HUDEP-2 (cell line): ENCODE data around the gene IDH2.

Source experiments
- DNase-seq, 76 experiments: peaks; one replicate each; lab custom pipeline; 2025; ENCODE audit not compliant: unreplicated experiment in 76 of 76; lab: John Stamatoyannopoulos, UW

IDH2 gene

DNA sequence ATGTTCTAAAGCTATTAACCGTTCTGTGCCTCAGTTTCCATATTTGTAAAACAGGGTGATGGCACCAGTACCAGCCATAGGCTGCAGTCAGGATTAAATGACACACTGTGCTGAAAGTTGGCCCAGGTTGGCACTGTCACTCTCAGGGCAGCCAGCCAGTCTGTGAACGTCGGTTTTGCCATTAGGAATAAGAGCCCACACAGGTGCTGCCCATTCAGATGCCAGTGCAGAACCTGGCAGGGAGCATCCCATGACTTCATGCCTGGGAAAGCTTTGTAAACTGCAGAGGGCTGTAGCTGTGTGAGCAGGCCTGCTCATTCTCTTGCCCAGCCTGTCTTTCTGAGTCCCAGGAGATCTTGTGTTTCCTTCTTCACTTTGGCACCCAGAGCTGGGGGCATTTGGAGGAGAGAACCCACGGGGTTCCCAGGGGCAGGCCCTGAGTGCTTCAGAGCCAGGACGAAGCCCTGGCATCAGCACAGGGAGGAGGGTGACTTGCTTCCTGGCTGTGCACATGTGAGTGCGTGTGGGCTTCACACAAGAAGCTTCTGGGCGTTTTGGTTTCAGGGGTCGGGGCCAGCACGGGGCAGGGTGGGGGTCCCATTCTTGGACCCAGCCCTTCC is 54.2 kb downstream of the IDH2 start:
- no peak for DNase-seq

DNA sequence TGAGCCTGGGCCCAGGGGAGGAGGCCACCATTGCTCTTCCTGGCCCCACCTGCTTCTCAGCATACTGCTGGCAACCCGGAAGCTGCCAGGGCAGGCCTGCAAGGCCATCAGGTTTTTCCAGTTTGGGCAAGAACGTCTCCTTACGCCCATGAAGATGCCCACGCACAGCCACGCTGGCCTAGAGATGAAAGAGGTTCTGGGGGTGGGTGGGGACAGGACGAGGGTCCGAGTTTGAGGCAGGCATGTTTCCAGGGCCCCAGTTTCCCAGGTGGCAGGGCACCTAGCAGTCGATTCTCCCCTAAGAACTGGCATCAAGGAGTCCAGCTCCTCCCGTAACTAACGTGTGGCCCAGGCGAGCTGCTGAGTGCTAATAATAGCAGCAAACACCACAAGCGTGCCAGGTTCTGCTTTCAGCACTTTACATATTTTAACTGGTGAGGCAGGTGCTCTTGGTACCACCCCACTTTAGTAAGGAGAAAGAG is 55.3 kb downstream of the IDH2 start:
- no peak for DNase-seq

DNA sequence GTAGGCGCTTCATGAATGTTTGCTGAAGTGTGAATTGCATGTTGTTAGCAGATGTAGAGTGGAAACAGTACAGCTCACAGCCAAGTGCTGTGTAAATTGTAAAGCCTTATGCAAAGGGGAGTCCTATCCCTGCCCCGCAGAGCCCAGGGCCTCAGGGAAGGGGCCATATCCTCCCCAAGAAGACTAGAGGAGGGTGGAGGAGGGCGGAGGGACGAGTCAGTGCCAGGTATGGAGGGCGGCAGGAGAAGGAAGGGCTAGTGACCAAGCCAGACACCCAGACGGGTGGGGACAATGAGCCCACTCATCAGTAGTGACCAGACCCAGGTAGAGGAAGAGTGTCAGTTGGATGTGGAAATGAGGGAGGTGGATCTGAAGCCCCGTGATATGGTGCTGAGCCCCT is 56.0 kb downstream of the IDH2 start:
- DNase-seq = no peak

DNA sequence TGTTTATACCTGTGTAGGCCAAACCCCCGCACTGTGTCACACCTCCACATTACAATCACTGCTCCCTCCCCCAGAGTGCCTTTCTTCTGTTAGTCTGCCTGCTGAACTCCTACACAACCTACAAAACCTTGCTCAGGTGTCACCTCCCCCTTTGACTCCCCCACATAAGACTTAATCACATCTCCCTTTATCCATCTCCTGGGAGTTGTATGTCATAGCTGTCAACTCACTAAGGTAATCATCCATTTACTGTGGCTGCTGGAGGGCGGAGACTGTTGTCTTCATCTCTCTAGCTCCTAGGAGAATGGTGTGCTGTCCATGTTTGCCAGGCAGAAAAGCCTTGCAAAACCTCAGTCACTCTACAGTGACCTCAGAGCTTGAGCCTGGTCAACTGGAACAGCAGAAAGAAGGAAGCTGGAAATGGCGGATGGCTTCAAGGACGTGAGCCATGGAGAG is 57.3 kb downstream of the IDH2 start:
- no peak for DNase-seq

DNA sequence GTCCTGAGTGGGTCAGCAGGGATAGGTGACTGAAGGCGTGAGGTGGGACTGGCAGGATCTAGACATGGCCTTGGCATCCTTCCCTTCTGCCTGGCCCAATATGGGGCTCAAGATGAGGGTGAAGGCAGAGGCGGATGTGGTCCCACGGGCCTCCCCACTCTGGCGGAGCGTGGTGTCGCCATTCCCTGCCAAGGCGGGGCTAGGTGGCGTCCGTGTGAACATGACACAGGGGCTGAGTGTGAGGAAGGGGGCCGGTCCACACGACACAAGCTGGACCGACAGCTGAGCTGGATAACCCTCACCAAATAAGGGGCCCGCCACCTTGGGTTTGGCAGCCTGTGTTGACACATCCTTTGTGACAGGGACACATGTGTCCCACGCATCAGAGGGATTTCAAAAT is 58.1 kb downstream of the IDH2 start:
- DNase-seq = no peak

DNA sequence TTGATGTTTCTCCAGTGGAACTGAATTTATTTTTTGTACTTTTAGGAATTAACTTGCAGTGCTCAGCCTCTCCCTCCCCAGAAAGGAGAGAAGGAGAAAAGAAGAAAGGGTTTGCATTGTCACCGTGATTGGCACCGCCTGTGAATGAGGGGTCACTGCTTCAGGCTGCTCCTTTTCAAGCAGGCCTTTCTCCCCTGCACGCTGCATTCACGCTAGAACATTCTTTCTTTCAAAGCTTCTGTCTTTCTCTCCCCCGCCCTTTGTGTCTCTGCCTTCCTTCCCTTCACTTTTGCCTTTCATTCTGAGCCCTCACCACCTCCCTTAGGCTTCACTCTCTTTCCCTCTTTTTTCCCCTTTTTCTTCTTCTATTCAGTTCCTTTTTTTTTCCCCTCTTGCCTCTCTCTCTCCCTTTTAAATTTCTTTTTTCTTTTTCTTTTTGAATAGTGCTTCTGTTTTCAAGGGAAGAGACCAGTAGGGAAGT is 58.7 kb downstream of the IDH2 start:
- no peak for DNase-seq

DNA sequence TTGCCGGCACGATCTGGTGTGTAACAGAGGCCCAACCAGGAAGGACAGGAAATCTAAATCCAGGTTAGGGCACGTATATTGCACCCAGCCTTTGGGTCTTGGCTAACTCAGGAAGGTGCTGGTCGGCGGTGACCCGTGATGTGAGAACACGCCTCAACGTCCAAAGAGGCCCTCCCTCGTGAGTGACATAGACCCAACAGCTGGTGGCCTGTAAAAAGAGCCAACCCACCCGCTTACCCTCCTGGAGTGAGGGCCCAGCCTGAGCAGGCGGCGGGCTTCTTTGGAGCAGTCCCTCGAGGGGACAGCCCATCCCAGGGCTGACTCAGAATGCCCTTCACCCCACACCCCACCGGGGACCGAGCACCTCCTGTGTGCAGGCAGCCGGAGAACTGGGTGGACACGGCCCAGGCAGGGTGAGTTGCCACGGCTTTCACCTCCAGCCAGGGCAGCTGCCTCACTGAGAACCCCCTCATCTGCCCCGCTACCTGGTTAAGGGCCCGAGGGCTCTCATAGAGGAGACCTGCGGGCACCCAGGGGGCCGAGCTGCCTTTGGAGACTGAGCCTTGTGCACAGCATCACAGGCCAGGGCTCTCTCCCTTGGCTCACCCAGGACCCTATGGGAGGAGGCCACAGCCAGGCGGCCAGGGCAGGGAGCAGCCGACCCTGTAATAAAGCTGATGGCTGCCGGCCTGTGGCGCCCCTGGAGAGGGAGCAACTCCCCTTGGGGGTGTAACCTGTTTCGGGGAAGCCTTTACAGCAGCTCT is 59.3 kb downstream of the IDH2 start:
- DNase-seq = no peak

DNA sequence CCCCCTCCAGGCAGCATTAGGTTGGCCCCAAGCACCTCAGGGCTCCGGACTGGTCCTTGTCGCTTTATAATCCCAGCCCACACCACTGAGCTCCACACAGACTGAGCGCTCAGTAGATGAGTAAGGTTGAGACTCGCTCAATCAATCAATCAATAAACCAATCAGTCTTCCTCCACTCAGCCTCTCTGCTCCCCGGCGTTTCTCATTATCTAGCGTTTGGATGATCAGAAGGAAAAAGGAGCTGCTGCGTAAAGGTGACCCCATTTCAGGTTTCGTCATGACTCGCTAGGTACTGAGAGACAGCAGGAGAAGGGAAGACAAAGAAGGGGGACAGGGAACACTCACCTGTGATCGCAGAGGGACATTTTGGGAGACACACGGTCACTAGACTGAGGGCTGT is 59.9 kb downstream of the IDH2 start:
- DNase-seq = no peak

DNA sequence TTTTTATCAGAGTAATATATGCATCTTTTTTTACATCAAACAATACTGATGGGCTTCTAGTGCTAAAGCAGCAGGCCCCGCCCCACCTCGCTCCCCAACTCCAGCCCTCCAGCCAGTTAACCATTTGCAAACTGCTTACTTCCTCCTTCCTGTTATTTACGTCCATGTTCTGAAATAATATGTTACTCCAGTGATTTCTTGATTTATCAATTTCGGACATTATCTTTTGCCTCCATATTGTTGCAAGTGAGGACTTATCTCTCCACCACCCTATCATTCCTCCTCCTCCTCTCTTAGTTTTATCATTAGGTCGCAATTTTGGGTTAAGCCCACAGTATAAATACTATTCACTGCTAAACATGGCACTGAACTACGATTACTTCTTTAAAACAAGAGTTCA is 61.6 kb downstream of the IDH2 start:
- DNase-seq = peak in 46 of 76 experiments; percentile 7 to 76 (median 33)

DNA sequence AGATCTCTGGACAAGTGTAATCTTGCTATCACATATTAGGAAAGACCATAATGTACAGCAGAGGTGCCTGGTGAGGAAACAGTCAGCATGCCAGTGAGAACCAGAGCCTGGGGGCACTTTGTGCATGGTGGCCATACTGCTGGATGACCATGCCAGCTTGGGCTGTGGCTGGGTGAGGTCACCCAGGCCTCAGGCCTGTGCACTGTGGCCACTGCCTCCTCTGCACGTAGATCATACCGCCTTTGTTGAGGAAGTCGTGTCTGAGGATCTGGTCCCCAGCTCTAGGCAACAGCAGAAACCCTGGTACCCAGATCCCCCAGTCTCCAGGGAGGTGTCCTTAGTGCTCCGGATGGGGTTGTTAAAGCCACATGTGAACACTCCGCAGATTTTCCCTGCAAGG is 62.3 kb downstream of the IDH2 start:
- no peak for DNase-seq

DNA sequence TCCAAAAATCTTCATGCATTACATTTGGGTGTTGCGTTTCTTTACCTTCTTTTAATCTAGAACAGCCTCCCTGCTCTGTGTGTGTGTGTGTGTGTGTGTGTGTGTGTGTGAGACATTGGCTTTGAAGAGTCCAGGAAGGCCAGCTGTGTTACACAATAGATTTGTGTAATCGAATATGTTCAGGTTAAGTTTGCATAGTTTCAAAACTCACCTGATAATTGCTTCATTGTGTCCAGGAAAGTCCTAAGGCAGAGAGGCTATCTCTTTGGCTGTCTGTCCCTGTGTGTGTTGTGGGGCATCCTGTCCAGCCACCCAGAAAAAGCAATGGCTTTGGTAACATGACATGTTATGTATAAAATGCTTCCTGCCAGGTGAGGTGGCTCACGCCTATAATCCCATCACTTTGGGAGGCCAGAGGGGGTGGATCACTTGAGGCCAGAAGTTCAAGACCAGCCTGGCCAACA is 63.6 kb downstream of the IDH2 start:
- DNase-seq = no peak

DNA sequence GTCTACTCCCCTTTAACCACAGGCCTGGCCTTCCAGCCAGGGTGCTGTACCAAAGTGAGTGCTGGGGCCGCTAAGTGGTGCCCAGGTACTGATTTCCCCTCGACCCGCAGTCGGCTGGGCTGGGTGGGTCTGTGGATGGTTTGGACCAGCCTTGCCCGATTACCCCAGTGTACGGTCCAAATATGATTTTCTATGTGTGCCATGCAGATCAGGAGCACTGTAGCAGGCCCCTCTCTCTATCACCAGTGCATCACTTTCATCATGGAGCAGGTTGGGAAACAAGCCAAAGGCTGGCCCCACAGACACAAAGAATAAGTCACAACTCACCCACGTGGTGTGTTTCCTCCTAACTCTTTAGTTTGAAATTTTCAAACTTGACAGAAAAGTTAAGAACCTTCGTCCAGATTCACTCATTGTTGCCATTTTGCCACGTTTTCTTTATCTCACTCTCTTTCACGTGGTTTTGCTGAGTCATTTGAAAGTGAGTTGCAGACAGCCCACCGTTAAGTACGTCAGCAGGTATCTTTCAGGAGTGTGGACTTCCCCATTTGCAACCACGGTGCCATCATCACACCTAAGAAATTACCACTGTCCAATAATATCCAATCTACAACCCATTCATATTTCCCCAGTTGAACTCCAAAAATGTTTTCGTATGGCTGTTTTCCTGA is 64.2 kb downstream of the IDH2 start:
- peak in 3 of 76 experiments; percentile 13 to 16 (median 13) for DNase-seq

DNA sequence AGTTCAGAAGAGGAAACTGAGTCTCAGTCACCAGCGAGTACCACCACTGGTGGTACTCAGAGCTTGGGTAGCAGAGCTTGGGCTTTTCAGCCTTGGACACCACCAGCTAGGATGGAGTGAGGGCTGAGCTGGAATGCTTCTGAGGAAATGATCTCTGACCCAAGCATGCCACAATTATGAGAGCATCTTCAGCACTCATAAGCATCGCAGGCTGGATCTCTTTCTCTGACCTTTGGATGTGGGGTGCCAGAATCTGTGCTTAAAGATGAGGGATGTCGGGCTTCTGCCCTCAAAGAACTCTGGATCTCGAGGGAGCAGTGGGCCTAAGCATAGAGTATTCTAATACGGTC is 64.8 kb downstream of the IDH2 start:
- no peak for DNase-seq

DNA sequence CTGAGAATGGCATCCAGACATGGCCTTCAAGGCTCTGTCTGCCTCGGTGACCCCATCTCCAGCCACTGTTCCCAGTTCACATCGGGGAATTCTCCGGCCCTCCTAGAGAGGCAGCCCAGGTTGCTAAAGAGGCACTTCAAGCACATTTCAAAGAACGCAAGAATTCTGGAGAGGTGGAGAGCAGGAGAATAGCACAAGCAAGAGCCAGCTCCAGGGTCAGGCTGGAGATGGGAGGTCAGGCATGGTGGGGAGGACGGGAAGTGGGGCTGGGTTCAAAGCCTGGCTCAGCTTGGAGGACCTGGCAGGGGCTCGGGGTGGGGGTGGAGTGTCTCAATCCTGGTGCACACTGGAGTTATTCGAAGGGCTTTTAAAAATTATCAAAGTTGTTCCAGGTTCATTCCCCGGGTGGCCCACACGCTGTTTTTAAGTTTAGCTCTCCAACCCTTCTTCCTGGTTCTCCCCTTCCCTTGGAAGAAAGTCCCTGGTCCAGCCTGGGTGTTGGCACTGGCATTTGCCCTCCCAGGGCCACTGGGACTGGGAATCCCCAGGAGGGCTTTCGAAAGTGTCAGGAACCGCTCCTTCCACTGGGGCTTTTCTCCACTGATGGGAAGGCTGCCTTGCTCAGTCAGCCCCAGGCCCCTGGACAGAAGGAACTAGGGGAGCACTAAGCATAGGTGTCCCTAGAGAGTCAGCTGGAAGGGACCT is 65.3 kb downstream of the IDH2 start:
- no peak for DNase-seq

DNA sequence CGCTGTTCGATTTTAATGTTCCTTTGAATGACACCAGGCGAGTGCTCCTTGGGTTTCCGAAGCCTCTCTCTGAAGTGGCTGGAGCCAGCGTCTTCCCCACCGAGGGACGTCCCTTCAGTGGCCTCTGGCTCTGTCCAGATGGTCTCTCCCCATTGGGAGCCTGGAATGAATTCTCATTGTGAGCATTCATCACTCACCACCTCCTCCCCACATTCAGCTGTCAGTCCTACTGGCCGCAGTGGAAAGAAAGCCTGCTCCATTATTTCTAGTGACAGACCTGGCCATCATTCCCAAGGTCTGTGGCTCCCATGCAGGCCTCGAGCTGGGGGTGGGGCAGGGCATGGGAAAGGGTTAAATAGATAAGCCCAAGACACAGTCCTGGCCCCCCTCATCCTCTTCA is 65.9 kb downstream of the IDH2 start:
- DNase-seq = no peak

DNA sequence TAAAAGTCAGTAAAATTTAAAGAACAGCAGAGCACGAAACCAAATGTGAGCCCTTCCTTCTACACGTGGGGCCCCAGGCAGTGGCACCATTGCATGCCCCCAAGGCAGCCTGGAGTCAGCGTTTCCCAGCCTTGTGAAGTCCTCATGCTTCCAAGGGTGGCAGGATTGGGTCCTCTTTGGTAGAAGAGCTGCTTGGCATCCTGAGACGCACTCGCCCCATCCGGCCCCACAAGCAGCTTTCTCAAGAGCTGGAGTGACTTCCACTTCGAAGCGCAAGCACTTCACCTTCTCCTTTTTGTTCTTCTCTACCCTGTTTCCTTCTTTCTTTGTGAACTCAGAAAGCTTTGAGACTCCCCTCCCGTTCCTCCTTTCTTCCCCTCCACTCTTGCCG is 66.4 kb downstream of the IDH2 start:
- DNase-seq = no peak

DNA sequence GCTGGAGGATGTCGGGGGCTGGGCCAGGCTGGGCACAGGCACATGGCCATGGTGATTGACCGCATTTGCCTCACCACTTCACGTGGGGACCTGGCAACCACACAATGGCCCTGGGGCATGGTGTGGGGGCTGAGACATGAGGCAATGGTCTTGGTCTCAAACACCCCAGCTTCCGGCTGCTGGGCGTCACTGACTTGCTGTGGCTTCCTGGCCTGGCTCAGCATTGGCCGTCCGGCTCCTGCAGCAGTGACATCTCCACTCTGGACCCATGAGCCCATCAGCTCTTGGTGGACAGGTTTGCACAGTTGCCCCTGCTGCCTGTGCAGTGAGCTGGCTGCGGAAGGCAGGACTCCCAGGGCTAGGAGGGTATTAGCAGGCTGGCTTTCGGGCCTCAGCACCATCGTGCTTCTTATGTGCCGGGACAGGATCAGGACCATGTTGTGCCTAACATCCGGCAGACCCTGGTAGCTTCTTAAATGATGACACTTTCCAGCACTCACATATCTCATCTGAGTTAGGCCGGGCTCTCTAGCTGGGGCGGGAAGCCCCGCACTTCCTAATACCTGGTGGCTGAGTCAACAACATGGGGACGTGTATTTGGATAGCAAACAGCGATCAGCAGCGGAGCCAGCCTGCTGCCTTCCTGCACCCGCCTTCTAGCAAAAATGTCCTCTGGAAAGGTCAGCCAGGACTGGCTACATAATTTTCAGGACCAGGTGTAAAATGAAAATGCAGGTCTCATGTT is 67.0 kb downstream of the IDH2 start:
- no peak for DNase-seq

DNA sequence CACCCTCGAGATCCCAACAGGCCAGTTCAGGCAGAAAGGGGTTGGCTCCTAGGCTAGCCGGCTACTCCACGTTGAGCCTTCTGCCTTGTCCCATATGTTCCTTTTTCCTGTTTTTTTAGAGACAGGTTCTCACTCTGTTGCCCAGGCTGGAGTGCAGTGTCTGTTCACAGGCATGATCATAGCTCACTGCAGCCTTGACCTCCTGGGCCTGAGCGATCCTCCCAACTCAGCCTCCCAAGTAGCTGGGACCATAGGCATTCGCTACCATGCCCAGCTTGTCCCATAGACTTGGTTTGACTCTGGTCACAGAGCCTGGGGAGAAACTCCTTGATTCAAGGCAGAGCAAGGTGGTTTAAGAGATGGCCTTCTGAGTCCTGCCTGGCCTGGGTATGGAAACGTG is 68.8 kb downstream of the IDH2 start:
- no peak for DNase-seq
